DMS114 treated with DMSO at 0.1 percent for 48 hours (cell line): ENCODE measurements around the gene DESI1.
"Not testable (repeated sequence)": the region's sequence is repeated elsewhere in the genome, so short reads cannot be mapped to it uniquely, and the experiment has no call there.

Experiments
- DNase-seq: peaks from one replicate; lab custom pipeline; 2025; ENCODE audit not compliant: unreplicated experiment; lab: John Stamatoyannopoulos, UW

Gene DESI1

DNA sequence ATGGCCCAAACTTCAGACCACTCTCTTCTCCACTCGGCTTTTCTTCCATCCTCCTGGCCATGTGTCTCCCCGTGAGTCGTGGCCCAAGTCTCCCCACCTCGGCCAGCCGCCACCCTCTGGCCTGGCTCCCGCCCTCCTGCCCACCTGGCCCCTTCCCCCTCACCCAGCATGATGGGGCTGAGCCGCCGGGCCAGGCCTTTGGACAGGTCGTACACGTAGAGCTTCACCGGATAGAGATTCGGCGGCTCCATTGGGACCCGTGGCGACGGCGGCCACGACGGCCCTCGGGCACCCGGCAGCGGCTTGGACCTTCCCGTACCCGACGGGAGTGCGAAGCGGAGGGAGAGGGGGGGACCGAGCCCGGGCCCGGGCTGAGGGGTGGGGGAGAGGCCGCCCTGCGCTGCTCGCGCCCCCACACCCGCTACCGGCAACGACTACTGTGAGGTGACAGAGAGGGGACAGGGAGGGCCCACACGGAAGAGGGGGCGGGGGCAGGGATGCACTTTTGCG is at the start of gene DESI1:
DESI1 (minus strand) TSS at position 455 of the 510 bp plus-strand sequence; CDS start at position 251, 204 bp downstream.
- no peak for DNase-seq

DNA sequence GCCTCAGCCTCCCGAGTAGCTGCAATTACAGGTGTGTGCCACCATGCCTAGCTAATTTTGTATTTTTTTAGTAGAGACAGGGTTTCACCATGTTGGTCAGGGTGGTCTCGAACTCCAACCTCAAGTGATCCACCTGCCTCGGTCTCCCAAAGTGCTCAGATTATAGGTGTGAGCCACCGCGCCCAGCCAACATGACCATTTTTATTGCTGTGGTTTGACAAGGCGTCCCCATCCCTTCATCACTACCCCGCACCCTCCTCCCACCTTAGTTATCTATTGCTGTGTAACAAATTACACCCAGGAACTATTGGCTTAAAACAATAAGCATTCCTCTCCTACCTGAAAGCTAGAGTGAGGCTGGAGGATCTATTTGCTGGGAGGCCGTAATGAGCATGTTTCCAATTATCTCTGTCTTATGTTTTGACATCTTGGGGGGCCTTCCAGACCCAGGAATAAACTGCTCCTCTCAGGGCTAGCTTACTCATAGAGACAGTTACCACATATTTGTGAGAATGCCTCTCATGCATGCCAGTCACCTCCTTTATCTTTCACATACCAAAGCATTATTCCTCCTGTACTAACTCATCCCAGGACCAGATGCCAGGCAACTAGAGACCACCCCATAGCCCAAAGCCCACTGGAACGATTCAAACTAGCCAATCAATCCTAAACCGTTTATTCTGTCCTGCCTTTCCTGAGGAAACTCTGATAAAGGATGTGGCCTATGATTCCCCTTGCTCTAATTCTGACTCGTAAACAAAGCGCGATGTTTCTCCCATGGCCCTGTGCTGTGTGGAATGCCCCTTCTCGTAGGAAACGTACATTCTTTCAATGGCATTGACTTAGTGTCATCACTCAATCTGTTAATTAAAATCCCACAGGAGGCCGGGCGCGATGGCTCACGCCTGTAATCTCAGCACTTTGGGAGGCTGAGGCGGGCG is 48.4 kb upstream of the DESI1 start:
- DNase-seq, result no peak

DNA sequence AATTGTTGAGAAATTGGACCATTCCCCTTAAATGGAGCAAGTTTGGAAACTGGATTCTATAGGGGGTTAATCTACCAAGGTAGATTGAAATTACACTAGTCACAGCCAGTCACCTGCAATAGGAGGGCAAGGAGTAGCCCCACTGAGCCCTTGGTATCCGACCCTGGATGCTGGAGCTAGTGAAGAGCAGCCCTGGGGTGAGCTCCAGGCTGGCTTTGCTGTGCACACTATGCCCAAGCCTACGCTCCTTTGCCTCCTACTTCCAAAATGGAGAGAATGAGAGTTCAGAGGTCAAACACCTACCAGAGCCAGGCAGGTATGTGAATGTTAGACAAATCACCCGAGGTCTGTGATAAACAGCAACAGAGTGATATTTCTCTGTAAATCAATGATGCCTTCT is 44.1 kb upstream of the DESI1 start:
- DNase-seq, result no peak

DNA sequence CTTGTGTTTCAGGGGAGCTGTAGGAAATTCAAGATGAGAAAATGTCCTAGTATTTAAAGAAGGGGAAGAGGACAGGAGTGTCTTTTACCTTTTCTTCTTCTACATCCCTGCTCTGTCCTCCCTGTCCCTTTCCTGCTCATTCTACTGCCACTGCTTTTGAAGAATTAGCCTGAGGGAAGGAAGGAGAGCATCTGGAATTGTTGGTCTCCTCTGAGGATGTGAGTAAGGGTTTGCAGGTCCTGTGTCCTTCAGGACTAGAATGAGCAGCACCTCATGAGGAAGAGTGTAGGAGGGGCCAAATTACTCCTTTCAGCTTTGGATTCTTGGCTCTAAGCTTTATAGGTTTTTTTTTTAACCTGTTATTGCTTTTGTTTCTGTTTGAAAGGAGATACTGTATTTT is 43.6 kb upstream of the DESI1 start:
- no peak for DNase-seq

DNA sequence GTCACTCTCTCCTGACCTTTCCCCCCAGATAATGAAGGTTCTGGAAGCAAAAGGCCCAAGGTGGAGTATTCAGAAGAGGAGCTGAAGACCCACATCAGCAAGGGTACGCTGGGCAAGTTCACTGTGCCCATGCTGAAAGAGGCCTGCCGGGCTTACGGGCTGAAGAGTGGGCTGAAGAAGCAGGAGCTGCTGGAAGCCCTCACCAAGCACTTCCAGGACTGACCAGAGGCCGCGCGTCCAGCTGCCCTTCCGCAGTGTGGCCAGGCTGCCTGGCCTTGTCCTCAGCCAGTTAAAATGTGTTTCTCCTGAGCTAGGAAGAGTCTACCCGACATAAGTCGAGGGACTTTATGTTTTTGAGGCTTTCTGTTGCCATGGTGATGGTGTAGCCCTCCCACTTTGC is 42.8 kb upstream of the DESI1 start:
- DNase-seq, result not testable (repeated sequence)

DNA sequence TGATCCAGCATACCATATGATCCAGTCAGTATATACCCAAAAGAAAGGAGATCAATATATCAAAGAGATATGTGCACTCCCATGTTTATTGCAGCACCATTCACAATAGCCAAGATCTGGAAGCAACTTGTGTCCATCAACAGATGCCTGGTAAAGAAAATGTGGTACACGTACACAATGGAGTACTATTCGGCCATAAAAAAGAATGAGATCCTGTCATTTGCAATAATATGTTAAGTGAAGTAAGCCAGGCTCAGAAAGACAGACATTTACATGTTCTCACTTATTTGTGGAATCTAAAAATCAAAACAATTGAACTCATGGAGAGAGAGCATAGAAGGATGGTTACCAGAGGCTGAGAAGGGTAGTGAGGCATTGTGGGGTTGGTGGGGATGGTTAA is 40.9 kb upstream of the DESI1 start:
- DNase-seq, result no peak

DNA sequence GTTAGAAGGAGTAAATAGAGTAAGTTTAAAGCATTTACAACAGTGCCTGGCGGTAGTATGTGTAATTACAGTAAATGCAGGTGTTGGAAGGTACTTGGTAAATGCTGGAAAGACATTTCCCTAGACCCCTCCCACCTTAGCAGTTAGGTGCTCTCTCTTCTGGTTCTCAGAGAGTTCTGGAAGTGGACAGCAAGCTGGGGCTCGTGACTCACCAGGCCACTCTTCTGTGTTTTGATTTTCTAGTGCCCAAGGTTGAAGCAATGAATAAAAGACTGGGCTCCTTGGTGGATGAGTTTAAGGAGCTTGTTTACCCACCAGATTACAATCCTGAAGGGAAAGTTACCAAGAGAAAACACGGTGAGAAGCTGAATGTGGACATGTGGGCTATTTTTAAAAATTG is 40.2 kb upstream of the DESI1 start:
- no peak for DNase-seq

DNA sequence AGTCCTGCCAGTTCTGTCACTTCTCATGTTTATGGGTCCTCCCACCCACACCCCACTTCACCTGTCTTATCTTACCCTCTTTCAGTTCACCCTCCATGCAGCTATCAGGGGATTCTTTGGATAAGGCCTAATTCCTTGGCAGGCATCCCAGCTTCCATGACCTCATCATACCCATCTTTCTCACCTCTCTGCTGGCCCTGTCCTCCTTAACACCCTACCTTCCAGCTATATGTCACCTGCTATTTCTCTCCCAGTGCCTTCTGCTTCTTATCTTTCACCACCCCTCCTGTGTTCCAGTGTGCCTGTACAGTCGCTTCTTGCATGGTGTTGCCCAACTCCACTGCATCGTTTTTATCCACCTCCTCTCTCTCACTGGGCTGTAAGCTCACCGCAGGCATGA is 39.6 kb upstream of the DESI1 start:
- no peak for DNase-seq

DNA sequence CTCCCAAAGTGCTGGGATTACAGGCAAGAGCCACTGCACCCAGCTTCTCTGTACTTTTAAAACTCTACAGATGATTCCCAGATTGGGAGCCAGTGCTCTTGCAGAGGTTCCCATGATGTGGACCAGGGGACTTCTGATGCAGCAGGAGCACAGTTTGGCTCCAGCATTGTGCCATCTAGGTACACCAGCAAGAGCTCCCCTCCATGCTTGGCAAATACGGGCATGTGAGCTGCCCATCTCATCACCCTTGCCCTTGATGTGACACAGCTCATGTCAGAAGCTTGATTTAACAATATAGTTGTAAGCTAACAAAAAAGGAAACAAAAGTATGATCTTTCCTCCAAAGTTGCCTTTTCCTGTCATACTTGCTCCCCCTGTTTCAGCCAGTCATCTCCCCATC is 39.1 kb upstream of the DESI1 start:
- DNase-seq, result no peak

DNA sequence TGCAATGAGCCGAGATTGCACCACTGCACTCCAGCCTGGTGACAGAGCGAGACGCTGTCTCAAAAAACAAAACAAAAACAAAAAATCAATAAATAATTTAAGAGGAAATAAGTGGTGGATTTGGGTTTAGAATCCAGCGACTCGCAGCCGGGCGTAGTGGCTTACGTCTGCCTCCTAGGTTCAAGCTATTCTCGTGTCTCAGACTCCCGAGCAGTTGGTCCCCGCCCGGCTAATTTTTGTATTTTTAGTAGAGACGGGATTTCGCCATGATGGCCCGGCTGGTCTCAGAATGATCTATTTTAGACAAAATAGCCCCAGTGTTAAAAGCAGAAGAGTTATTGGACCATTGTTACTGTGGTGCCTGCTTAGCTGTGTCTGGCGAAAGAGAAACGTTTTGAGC is 38.0 kb upstream of the DESI1 start:
- no peak for DNase-seq

DNA sequence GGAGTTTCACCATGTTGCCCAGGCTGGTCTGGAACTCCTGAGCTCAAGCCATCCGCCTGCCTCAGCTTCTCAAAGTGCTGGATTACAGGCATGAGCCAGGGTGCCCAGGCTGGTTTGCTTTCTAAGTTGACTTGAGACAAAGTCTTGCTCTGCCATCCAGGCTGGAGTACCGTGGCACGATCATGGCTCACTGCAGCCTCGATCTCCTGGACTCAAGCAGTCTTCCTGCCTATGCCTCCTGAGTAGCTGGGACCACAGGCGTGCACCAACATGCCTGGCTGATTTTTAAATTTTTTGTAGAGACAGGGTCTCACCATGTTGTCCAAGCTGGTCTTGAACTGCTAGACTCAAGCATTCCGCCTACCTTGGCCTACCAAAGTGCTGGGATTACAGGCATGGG is 36.9 kb upstream of the DESI1 start:
- DNase-seq, result no peak

DNA sequence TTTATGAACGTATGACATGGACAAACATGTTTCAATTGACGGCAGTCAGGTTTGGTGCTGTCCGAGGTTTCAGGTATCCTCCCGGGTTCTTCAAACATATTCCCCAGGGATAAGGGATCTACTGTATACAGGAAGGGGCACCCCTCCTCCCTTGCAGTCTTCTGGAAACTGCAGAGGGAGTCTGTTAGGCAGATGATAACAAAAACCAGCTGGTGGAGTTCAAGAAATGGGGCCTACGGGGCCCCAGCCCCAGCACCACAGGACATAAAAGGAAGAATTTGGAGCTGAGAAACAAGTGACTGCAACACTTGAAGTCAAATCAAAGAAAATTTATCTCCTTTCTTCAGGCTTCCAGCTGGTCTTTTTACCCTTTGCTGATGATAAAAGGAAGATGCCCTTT is 35.7 kb upstream of the DESI1 start:
- no peak for DNase-seq

DNA sequence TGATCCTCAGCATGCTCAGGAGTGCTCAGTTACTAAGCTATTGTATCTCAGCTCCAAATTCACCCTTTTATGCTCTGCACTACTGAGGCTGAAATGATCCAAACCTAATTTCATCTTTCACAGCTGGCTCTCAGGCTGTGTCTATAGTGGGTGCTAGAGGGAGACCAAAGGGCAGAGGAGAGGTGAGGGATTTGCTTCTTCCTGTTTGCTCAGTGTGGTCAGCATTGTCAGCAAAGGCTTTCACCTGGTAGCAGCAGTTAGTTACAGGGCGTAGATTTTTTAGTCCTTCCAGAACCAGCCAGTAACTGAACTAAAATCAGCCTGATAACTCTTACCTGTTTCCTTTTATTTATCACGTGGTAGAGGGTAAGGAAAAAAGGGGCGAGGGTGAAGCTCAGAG is 33.5 kb upstream of the DESI1 start:
- no peak for DNase-seq

DNA sequence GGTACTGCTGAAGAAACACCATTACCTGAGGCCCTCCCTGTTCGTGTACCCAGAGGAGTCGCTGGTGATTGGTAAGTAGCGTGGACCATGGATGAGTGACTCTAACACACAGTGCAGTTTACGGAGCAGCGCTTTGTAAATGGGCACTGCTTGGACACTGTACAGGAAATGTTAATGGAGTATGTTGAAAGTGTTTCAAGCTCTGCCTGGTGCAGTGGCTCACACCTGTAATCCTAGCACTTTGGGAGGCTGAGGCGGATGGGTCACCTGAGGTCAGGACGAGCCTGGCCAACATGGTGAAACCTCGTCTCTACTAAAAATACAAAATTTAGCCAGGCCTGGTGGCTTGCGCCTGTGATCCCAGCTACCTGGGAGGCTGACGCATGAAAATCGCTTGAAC is 30.0 kb upstream of the DESI1 start:
- DNase-seq, result no peak

DNA sequence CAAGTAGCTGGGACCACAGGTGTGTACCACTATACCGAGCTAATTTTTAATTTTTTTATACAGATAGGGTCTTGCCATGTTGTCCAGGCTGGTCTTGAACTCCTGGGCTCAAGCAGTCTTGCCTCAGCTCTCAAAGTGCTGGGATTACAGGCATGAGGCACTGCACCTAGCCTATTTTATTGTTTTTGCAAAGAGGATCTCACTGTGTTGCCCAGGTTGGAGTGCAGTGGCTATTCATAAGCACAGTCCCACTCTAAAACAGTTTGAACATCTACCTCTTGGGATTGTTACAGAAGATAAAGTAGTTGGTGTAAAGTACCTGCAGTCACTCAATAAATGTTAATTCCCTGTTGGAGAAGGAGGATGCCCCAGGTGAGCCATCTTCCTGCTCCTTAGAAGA is 29.4 kb upstream of the DESI1 start:
- no peak for DNase-seq

DNA sequence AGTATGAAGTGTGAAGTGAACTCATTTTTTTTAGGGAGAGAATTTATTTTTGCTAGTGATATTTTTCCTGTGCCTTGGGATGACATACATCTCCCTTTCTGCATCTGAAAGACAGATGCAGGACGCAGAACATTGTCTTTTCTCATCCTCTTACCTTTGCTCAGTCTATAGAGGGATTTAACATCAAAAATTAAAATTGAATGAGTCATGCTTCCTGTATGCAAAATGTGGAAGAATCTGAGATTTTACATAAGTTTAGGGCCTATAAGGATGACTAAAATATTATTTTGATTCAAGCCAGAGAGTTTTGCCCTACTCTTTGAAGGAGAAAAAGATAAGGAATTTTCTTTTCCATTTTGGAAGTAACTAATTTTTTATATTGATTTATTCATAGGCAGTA is 27.6 kb upstream of the DESI1 start:
- DNase-seq, result no peak

DNA sequence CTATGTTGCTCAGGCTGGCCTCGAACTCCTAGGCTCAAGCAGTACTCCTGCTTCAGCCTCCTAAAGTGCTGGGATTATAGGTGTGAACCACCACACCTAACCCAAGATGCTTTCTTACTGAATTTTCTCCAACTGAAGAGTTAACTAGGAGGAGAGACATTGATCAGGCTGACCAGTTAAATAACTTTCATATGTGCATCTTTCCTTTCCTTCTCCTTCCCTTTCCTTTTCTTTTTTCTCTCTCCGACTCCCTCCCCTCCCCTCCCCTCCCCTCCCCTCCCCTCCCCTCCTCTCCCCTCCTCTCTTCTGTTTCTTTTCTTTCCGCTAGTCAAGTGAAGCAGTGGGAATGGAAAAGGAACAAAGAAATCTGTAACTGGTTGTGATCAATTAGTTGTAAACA is 26.9 kb upstream of the DESI1 start:
- no peak for DNase-seq

DNA sequence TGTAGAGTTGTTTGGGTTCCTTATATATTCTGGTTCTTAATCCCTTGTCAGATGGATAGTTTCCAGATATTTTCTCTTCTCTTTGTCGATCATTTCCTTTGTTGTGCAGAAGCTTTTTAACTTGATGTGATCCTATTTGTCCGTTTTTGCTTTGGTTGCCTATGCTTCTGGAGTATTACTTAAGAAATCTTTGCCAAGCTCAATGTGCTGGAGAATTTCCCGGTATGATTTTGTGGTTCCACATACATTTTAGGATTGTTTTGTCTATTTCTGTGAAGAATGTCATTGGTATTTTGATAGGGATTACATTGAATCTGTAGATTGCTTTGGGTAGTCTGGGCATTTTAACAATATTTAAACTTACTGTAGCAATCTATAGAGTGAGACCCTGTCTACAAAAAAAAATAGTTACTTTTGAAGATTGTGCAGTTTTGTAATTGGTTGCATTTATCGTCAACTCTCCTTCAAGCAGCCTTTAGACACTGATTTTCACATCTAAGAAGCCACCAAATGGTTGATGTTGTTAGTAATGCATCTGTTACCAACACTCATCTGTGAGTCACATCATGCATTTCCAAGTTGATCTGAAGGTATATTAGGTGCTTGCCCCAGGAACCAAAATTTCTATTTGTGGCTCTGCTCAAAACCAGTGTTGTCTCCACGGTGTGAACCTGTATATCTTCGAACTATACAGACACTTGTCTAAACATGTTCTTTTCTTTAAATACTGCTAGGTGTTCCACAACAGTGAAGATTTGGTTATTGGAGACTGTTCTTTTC is 21.7 kb upstream of the DESI1 start:
- DNase-seq, result no peak

DNA sequence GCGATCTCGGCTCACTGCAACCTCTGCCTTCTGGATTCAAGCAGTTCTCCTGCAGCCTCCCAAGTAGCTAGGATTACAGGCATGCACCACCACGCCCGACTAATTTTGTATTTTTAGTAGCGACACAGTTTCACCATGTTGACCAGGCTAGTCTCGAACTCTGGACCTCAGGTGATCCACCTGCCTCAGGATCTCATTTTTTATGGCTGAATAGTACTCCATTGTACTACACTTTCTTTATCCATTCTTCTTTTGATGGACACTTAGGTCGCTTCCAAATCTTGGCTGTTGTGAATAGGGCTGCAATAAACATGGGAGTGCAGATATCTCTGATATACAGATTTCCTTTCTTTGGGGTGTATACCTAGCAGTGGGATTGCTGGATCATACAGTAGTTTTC is 21.0 kb upstream of the DESI1 start:
- no peak for DNase-seq

DNA sequence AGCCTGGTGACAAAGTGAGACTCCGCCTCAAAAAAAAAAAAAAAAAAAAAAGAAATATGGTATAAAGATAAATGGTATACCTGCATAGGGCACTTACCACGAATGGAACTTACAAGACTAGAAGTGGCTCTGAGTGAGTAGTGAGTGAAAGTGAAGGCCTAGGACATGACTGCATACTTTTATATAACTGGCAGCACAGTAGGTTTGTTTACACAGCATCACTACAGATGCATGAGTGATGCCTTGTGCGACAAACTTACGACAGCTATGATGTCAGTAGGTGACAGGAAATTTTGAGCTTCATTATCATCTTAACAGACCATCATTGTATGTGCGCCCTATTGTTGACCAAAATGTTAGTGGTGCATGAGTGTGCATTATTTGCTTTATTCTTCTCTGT is 17.9 kb upstream of the DESI1 start:
- no peak for DNase-seq

DNA sequence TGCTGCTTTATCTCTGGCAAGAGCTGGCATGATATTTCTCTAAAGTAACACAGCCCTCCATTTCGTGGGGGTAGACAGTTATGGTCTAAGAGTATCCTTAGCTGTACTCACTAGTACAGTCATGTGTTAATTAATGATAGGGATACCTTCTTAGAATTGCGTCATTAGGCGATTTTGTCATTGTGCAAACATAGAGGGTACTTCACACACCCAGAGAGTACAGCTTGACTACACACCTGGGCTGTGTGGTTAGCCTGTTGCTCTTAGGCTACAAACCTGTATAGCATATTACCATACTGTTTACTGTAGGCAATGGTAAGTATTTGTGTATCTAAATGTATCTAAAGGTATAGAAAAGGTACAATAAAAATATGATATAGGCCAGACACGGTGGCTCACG is 17.3 kb upstream of the DESI1 start:
- no peak for DNase-seq

DNA sequence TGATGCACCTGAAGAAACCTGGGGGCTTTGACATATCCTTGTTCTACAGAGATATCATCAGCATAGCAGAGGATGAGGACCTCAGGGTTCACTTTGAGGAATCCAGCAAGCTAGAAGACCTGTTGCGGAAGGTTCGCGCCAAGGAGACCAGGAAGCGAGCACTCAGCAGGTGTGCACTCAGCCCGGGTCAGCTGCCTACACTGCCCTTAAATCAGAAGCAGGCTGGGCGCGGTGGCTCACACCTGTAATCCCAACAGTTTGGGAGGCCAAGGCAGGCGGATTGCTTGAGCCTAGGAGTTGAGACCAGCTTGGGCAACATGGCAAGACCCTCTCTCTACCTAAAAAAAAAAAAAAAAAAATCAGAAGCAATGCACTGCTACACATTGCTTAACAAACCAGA is 16.8 kb upstream of the DESI1 start:
- DNase-seq, result not testable (repeated sequence)
